GM19043 (cell line): ENCODE measurements around the gene MACO1.

ENCODE experiments used
- ATAC-seq: cut with Tn5 transposase; IDR thresholded peaks from one replicate; pipeline ENCODE4 v1.9.1; 2021; ENCODE audit warnings: low read depth; ENCODE audit not compliant: unreplicated experiment

The MACO1 gene

DNA sequence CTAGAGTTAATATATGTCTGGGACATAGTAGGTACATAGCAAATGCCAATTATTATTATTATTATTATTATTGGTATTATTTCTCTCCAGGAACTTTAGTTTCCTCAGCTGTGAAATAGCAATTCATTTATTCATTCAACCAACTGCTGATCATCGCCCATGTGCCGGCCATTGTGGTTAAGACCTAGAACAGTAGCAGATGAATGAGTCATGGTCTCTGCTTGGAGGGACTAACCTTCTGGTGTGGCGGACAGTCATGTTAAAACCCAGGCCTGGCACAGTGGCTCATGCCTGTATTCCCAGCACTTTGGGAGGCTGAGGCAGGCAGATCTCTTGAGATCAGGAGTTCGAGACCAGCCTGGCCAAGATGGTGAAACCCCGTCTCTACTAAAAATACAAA is 88.9 kb downstream of the MACO1 start:
- ATAC-seq: no peak

DNA sequence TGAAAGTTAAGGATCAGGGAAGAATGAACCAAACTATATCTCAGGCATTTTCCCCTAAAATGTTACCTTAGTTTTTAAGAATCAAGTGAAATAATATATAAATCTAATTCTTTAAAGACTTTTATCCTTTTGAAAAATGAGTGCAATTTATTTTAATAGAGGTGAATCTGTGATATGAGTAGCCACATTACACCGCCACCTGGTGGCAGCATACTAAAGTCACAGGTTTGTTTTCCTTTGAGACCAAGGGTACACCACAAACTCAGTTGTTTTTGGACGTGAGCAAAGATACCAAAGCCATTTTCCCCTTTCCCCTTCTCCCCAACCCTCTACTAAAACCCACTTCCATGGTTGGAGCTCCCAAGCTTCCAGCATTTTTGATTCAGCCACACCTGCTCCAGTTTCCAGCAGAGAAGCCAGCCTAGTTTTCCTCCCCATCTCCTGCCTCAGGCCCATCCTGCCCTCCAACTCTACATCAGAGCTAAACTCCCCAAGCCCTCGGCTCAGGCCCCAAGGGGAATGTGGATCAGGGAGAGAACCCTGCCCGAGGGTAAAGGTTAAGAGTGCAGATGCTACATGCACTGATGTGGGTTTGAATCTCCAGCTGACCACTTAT is 89.9 kb downstream of the MACO1 start:
- no peak for ATAC-seq

DNA sequence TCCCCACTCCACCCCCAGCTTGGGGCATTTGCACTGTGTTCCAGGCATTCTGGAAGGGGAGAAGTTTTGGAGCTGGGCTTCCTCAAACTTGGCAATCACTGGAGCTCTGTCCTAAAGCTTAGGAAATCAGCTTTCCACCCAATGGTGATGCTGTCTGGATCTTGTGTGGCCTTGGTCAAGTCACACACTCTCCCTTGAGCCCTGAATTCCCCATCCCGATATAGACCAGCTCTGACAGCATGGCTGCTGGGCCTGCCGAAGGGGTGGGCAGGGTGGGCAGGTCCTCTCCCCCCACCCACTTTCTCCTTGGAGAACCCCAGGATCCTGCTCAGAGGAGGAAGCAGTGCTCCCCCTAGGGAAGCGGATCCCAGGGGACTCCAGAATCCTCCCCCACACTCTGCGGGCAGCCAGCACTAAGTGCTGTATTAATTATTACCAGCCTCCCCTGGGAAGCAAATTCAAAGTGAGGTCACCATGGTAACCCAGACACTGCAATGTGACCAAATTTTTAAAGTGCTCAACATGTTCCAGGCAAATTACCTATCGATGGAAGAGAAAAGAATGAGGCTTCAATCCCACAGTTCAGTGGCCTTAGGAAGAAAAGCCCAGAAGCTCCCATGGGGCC is 91.4 kb downstream of the MACO1 start:
- no peak for ATAC-seq

DNA sequence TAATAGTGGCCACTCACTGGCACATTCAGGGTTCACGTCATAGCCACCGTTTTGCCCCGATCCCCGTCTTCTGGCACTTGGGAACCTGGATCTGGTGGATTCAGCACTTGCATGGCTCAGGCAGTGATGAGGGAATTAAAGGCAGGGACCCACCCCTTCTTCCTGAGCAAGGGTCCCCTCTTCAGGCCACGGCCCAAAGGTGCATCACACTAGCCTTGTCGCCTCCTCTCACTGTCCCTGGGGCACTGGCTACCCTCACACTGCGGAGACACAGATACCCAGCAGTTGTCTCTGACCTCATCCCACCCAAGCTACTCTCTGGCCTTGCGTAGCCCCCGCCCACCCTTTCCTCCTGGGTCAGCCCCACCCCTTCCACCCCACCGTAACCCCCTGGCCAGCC is 92.8 kb downstream of the MACO1 start:
- no peak for ATAC-seq

DNA sequence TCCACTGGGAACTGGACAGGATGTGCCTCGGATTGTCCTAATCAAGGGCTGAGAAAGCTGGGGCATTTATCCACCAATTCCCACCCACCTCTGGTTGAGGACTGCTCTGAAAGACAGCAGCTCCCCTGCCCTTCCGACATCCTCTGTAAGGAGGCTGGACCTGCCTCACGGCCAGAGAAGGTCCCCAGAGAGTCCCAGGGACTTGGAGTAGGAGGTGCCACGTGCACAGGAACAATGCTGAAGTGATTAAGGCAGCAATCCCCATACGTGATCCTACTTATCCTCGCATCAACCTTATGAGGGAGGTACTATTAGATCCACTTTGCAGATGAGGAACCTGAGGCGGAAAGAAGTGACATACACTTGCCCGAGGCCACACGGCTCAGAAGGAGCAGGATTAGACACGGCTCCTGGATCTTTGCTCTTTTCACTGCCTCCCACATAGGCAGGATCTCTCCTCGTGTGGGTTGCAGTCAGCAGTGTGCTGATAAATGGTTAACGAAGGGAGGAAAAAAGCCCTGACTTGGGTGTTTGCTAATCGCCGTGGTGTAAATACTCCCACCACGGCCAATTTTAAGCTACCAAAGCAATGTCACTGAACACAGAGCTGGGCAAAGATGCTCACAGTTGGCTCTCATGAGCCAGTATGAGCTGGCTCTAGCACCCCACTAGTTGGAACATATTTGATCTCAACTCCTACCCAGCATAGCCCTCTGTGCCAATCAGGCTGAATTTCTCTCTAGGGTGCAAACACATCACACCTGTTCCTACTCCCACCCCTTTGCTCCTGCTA is 94.1 kb downstream of the MACO1 start:
- no peak for ATAC-seq

DNA sequence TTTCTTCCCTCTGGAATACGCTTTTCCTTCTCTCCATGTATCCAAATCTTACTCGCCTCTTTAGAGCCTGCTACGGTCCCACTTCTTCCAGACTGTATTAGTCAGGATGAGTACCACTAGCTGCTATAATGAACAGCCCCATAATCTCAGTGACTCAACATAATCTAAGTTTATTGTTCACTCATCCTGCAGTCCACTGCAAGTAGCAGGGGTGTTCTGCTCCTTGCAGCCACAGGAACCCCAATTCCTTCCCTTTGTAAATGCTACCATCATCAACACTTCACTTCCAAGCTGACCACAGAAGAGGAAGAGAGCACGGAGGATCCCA is 94.6 kb downstream of the MACO1 start:
- ATAC-seq: no peak

DNA sequence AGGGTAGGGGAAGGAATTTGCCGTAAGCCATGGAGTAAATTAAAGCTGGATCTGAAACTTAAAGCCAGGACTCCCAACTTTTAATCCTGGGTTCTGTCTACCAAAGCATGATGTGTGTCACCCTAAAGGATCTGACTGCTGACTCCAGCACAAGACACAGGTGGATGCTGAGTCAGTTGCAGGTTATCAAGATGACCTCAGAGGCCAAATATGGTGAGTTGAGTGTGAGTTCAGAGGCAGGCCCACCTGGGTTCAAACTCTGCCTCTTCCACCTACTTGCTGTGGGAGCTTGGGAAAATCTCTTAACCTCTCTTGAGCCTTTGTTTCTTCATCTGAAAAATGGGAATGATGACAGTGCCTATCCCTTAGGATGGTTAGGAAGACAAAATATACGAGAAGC is 96.1 kb downstream of the MACO1 start:
- no peak for ATAC-seq

DNA sequence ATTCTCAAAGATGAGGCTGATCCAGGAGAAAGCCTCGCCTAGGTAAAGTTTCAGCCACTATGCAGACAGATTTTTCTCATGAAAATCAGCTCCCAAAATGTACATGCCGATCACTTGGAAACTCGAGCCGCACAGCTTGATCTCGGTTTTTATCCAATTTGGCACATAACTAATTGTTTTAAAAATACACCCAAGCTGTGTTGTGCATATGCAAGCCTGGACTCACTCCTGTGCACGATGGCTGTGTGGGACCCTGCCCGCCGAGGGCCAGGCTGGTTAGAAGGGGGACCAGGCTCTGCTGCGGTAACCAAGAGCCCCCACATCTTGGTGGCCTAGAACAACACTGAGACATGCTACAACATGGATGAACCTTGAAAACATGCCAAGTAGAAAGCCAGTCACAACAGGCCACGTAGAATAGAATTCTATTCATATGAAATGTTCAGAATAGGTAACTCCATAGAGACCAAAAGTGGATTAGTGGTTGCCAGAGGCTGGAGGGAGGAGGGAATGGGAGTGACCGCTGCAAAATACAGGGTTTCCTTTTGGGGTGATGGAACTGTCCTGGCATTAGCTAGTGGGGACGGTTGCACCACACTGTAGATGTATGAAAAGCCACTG is 96.6 kb downstream of the MACO1 start:
- ATAC-seq: no peak

DNA sequence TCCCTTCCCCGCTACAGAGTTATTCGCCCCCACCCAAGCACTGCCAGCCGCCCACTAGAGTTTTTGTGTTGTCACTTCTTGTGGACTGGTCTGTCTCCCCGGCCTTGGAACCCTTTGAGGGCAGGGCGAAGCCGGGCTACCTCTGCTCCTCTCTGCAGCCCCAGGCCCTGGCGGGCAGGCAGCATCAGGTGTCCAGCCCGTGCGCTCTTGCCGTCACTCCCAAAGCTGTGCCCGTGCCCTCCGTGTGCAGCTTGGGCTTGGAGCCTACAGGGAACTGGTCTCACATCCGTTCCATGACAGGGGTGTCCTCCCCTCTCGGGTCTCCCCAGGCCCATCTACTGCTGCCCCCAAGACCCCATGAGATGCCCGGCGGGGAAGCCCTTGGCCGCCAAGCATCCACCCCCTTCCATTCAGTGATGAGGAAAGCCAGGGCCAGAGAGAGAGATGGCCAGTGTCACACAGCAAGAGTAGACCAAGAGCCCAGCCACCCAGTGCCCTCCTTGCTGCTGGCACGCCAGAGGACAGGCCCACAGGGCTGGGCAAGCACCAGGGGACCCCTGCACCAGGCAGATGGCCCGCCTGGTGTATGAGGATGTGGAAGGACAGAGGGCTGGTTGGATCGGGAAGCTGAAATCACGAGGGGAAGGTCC is 97.4 kb downstream of the MACO1 start:
- no peak for ATAC-seq

DNA sequence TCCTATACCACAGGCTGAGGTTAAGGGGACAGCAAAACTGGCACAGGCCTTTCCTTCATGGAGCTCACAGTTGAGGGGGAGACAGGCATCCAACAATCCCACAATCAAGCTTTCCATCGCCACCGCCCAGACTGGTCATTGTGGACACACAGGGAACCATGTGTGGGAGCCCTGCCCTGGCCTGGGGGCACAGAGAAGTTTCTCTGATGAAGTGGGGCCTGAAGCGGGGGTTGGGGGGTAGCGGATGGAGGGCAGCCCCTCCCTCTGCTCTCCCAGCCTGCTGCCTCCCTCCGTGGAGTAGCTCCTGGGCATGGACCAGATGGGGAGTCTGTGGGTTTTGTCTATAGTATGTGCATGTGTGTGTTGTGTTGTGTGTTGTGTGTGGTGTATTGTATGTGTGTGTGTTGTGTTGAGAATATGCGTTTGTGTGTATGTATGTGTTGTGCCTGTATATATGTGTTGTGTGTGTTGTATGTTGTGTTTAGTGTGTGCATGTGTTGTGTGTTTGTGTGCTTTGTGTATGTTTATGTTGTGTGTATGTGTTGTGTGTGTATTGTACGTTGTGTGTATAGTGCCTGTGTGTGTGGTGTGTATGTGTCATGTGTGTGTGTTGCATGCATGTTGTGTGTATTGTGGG is 98.3 kb downstream of the MACO1 start:
- ATAC-seq: no peak

DNA sequence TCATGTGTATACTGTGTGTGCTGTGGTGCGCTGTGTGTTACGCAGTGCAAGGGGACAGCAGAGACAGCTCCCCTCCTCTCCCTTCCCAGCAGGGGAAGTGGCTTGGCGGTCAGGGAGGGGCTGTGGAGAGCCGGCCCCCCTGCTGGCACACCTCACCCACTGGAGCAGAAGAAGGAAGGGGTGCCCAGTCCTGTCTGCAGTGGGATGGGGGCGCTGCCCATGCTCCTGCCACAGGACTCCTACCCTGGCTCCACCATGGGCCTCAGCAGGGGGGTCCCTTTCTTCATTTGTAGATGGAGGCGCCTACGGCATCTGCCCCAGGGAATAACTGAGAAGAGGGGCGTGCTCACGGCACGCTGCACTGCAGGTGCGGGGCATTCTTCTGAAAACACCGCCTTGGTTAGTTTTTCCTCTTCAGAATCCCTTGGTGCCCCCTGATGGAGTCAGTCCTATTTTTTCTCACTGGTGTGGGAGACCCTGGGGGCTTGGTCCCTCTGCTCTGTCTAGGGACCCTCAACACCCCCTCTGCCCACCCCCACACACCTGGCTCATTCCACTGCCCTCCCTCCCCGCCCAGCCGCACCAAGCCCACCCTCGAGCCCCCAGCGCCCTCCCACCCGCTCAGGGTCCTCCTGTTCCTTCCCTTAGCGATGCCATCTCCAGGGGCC is 99.0 kb downstream of the MACO1 start:
- no peak for ATAC-seq

DNA sequence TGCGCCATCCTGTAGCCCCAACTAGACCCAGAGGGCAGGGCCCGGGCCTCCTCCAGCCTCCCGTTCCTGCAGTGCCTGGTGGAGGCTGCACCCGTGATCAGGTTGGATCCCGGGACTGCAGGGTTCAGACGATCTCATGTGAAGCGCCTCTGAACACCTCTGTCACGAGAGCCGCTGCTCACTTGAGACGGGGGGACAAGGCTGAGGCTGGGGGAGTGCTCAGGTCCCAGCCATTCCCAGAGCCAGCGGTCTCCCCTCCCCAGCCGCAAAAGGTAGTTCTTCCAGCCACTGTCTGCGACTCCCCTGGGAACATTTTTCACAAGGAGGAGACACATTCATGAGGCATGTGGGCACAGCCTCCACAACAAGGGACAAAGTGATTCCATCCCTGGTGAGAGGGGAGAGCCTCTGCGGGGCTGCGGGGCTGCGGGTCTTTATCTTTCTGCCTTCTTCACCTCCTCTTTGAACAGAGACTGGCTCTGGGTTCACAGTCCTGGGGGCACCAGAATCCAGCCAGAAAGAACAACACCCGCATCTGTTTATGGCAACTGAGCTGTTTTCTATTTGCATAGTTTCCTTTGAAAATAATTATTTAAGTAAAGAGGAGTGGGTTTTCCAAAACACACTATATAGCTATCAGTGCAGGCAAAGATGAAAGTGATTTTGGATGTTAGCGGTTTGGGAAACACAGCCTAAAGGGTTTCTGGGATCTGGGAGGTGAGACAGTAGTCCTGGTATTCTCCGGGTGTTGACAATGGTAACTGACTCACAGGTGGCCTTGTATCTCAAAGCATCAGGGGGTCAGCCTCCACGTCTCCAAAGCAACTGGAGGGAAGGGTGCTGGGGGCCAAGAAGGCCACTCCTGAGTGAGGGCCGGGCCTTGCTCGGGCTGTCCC is 99.7 kb downstream of the MACO1 start:
- no peak for ATAC-seq

DNA sequence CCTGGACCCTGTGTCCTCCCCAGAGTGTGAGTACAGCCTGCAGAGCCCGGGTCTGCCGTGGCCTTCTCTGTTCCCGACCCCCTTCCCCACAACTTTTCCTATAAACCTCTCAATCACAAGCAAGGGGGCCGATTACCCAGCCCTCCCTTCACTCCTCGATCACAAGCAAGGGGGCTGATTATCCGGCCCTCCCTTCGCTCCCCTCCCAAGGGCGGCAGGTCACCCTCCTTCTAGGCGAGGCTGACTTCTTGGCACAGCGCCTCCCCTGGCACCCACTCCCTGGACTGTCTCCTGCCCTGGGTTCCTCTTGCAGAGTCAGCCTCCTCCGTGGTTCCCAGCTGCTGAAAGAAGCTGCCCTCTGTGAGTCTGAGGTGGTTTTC is 100.4 kb downstream of the MACO1 start:
- ATAC-seq: no peak

DNA sequence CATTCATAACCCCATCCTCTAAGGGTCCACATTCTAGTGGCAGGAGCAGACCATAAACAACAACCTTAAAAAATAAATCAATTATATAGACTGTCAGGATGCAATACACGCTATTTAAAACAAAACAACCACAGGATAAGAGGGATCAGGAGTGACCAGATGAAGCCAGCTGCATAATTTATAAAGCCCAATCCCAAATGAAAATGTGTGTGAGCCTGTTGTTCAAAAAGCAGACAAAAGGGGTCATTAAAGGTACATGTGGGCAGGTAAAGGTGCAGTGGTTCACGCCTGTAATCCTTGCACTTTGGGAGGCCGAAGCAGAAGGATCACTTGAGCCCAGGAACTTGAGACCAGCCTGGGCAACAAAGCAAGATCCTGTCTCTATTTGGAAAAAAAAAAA is 102.3 kb downstream of the MACO1 start:
- ATAC-seq: no peak

DNA sequence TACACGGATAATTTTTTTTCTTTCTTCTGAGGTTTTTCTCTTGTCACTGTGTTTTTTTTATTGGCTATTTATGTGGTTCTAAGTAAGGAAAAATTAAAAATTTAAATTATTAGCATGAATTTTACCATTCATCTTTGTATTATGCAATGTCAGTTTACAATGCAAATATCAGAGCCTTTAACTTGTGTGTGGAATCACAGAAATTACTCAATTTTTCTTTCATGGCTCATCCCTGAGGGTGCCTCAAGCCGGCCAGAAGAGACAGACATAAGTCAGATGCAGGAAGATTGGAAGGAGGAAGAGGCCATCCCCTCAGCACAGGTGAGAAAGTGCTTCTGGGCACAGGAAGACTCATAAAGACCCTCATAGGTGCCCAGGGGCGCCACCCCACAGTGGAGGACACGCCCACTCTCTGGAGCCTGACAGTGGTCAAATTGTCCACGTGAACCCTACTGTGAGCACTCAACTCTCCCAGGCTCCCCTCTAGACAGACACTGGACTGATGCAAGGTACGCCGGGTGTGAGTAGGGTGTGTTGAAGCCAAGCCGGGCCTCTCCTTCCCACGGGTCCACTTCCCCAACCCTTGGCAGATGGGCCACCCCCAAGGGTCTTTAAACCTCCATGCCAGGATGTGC is 103.2 kb downstream of the MACO1 start:
- no peak for ATAC-seq

DNA sequence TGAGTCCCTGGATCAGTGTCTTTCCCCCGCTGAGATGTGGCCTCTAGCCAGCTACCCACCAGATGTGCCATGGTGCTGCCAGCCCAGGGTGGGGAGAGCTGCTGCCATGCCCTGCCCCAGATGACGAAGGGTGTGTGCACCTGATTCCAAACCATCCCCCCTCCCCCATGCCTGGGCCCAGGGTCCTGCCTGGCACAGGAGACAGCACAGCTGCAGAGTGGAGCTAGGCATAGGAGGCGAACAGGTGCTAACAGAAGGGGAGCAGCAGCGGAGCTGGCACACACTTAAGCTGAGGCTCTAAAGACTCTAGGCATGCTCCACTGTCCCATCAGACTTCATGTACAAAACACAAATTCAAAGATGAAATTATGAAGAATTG is 103.7 kb downstream of the MACO1 start:
- no peak for ATAC-seq

DNA sequence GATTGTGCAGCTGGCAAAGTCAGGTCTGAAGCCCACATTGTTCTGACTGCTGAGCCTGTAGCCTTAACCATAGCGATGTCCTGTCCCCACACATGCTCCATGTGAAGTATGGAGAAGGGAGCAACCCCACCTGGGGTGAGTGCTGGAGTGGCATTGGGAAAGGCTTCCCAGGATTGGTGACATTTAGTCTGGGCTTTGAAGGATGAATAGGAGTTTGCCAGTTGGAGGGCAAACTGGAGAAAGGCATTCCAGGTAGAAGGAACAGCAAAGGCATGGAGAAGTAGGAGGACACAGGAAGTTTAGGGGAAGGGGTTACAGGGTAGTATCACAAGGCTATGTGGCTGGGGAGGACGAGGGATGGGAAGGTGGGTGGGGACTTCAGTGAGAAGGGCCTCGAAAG is 105.4 kb downstream of the MACO1 start:
- no peak for ATAC-seq

DNA sequence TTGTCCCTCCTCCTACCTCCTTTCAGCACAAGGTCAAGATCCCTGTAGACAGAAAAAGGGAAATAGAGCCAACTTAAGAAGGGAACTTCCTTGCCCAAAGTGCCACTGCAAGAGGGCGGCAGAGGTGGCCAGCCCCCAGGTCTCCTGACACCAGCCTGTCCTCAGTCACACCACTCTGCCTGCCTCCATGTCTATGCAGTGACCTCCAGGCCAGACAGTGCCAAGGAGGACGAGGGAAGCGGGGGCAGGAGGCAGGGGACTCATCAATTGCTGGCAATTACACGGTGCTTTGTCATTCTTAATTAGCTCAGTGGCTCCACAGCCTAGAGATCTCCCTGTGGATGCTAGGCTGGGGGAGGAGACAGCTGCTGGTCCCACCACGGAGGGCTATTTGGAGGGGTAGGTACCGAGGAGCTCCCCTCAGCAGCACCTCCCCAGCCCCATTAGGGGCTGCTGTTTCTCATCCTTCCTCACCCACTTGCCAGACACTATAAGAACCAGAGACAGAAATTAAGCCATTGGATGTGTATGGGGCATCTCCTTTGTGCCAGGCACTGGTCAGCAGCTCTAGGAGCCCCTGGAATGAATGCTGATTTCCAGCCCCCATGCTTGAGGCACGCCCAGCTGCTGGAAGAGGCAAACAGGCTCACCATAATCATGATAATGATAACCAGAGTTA is 106.6 kb downstream of the MACO1 start:
- ATAC-seq: no peak
